B cell (primary cell): ENCODE data around the gene DLGAP4.

Experiments
- EZH2 ChIP-seq: IDR thresholded peaks from 2 replicates; pipeline ENCODE4 v1.6.1; 2012; ENCODE audit warnings: borderline replicate concordance, low read depth, mild to moderate bottlenecking, moderate library complexity, low read length; ENCODE audit not compliant: insufficient read depth, poor library complexity, severe bottlenecking
- TF ChIP-seq, protein P1 (sequence below): fragments of 200-600 bp; IDR thresholded peaks from one replicate; pipeline ENCODE4 v1.8.0; 2022; ENCODE audit warnings: antibody characterized with exemption, mild to moderate bottlenecking

DNA sequence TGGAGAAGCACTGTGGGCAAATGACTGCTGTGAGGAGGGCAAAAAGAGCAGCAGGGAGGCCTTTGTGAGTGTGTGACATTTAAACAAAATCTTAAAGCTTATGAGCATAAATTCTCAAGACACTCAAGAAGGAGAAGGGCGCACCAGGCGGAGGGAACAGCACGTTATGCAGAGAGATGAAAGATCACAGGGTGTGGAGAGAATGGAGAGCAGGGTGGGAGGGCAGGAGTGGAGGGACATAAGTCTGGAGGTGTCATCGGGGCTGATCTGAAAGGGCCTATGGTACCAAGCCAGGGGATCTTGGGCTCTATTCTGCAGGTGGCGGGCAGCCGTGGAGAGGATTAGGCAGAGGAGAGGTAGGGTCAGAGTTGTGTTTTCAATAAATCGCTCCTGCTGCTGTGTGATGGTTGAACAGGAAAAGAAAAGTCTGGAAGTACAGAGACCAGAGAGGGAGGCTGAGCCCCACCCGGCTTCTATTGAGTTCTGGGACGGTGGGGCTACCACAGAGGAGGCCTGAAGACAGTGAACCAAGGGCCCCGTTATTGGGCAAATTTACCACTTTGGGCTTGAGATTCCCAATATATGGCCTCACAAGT, 24.3 kb upstream of the DLGAP4 start:
- TF ChIP-seq, protein P1, sequence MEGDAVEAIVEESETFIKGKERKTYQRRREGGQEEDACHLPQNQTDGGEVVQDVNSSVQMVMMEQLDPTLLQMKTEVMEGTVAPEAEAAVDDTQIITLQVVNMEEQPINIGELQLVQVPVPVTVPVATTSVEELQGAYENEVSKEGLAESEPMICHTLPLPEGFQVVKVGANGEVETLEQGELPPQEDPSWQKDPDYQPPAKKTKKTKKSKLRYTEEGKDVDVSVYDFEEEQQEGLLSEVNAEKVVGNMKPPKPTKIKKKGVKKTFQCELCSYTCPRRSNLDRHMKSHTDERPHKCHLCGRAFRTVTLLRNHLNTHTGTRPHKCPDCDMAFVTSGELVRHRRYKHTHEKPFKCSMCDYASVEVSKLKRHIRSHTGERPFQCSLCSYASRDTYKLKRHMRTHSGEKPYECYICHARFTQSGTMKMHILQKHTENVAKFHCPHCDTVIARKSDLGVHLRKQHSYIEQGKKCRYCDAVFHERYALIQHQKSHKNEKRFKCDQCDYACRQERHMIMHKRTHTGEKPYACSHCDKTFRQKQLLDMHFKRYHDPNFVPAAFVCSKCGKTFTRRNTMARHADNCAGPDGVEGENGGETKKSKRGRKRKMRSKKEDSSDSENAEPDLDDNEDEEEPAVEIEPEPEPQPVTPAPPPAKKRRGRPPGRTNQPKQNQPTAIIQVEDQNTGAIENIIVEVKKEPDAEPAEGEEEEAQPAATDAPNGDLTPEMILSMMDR, result no peak
- no peak for TF ChIP-seq EZH2
